Keratinocyte (primary cell): ENCODE results near the gene DRD3. TPM values are rescaled to one million over a fixed set of nuclear protein-coding genes. Genes with fewer than 3 reads are reported as not detected.

Experiments used
- DNase-seq: peaks from one replicate; pipeline ENCODE4 v3.0.0-alpha.2; 2011; ENCODE audit warnings: low read depth, missing footprints, low spot score
- FAIRE-seq: peaks from 2 replicates; lab custom pipeline; 2011; peaks lifted over from hg19 to GRCh38; lab: Jason Lieb, UNC
- H2AFZ ChIP-seq: 2 replicates; pipeline ENCODE4 v1.6.0; 2012; ENCODE audit warnings: low read length, control low read depth, inconsistent platforms; ENCODE audit not compliant: control insufficient read depth
- H3K27ac ChIP-seq: 2 replicates; pipeline ENCODE4 v1.5.1; 2011; ENCODE audit warnings: low read length; ENCODE audit not compliant: control insufficient read depth, insufficient read depth
- H3K27me3 ChIP-seq: 3 replicates; pipeline ENCODE4 v1.6.0; 2011; ENCODE audit warnings: low read length; ENCODE audit not compliant: control insufficient read depth, insufficient read depth; ENCODE audit errors: extremely low read depth
- H3K36me3 ChIP-seq, 2 experiments: 2 replicates in 1 of 2; 3 replicates in 1 of 2; pipeline ENCODE4 v1.5.1; 2011; ENCODE audit warnings: low read length in 2 of 2, mild to moderate bottlenecking in 1 of 2; ENCODE audit not compliant: control insufficient read depth in 2 of 2, insufficient read depth in 2 of 2; ENCODE audit errors: extremely low read depth in 1 of 2
- H3K4me1 ChIP-seq: 3 replicates; pipeline ENCODE4 v1.5.1; 2011; ENCODE audit warnings: low read length; ENCODE audit not compliant: control insufficient read depth, insufficient read depth; ENCODE audit errors: extremely low read depth
- H3K4me2 ChIP-seq: 3 replicates; pipeline ENCODE4 v1.6.0; 2011; ENCODE audit warnings: low read depth, low read length; ENCODE audit not compliant: control insufficient read depth, insufficient read depth; ENCODE audit errors: extremely low read depth
- H3K4me3 ChIP-seq, 3 experiments: fragments of 200-600 bp in 1 of 3; sonication (generic) in 1 of 3; 2 replicates in 2 of 3; 3 replicates in 1 of 3; pipeline ENCODE4 v1.5.1; 2011 to 2016; ENCODE audit warnings: low read length in 3 of 3, mild to moderate bottlenecking in 3 of 3, control low read depth in 2 of 3, inconsistent platforms in 1 of 3, low read depth in 1 of 3, mixed read lengths in 1 of 3, mixed run types in 1 of 3, moderate library complexity in 1 of 3; ENCODE audit not compliant: control insufficient read depth in 2 of 3, insufficient read depth in 2 of 3; ENCODE audit errors: extremely low read depth in 1 of 3
- H3K79me2 ChIP-seq: 2 replicates; pipeline ENCODE4 v1.6.0; 2012; ENCODE audit warnings: low read length; ENCODE audit not compliant: control insufficient read depth, insufficient read depth
- H3K9ac ChIP-seq: 3 replicates; pipeline ENCODE4 v1.6.0; 2011; ENCODE audit warnings: low read length; ENCODE audit not compliant: control insufficient read depth, insufficient read depth; ENCODE audit errors: extremely low read depth
- H3K9me1 ChIP-seq: 3 replicates; pipeline ENCODE4 v1.6.0; 2011; ENCODE audit warnings: low read length; ENCODE audit not compliant: control insufficient read depth, insufficient read depth; ENCODE audit errors: extremely low read depth
- H3K9me3 ChIP-seq: 2 replicates; pipeline ENCODE4 v1.5.1; 2012; ENCODE audit warnings: low read depth, low read length; ENCODE audit not compliant: control insufficient read depth
- H4K20me1 ChIP-seq: 3 replicates; pipeline ENCODE4 v1.6.0; 2011; ENCODE audit warnings: low read length; ENCODE audit not compliant: control insufficient read depth, insufficient read depth; ENCODE audit errors: extremely low read depth
- EZH2 ChIP-seq: IDR thresholded peaks from one replicate; pipeline ENCODE4 v1.6.1; 2012; ENCODE audit warnings: inconsistent platforms, mild to moderate bottlenecking, low read length, moderate library complexity
- dilution Hi-C: fragments of 300-500 bp; cut with MboI; formaldehyde crosslinking; loops from one replicate; pipeline ENCODE4 v1.7.0; 2020; ENCODE audit warnings: low sequenced_read_pairs; ENCODE audit not compliant: extremely low pct_ligation_motif_present
- polyA plus RNA-seq, 5 experiments: library from polyadenylated mRNA; depleted of rRNA in 3 of 5; stranded (reverse) in 3 of 5; stranded (forward) in 1 of 5; unstranded in 1 of 5; fragments of >200 nt; gene quantifications; 1 replicate in 1 of 5; 2 replicates in 3 of 5; 3 replicates in 1 of 5; pipeline versions ENCODE4 v1.2.1 to v1.2.3, GENCODE V29; 2011 to 2012; ENCODE audit warnings: missing spikeins in 2 of 5, low read depth in 1 of 5, low replicate concordance in 1 of 5
- TF ChIP-seq, protein P1 (sequence below), 3 experiments: IDR thresholded peaks in 1 of 3; conservative IDR thresholded peaks in 1 of 3; optimal IDR thresholded peaks in 1 of 3; 2 replicates in 2 of 3; 3 replicates in 1 of 3; pipeline versions ENCODE3 to v1.5.1; 2011; ENCODE audit warnings: low read length in 3 of 3, mild to moderate bottlenecking in 3 of 3, moderate library complexity in 2 of 3, control low read depth in 1 of 3, inconsistent platforms in 1 of 3; ENCODE audit not compliant: insufficient read depth in 2 of 3; ENCODE audit errors: extremely low read depth in 1 of 3

The DRD3 gene
- polyA plus RNA-seq, 1 donor (not counting 4 experiments of a cell fraction or from before 2014, with no cell fraction given) = not detected

DNA sequence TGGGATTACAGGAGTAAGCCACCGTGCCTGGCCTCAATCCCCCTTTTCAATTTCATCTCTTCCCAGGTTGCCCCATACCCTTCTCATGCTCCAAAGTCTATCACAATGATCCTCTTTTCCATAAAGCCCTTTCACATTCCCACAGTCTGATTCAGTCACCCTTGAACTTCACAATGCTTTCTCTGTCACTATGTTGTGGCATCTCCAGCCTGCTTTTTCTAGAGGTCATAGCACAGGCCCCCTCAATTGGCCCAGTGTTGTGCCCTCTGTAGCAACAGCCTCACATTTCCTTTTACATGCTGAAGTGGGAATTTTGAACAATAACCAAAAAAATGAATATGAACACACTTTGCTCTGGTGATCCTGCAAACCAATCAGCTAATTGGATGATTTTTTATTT lies 21.5 kb downstream of the DRD3 start:
- Histone ChIP-seq H3K27ac (no peak overlapping the region), H3K9me1 (no peaks in the 10 kb centered on the region), H3K4me2 (no peak overlapping the region), H3K27me3 (peaks cover 7% of the 10 kb centered on the region), H3K9me3 (no peaks in the 10 kb centered on the region), H2AFZ (no peak overlapping the region), H3K36me3 (no peaks in the 10 kb centered on the region), H3K79me2 (no peaks in the 10 kb centered on the region), H3K4me3 (no peak overlapping the region), H4K20me1 (no peaks in the 10 kb centered on the region), H3K9ac (no peak overlapping the region), H3K4me1 (peaks cover 7% of the 10 kb centered on the region)
- dilution Hi-C loops = no loop called here
- FAIRE-seq (no peak), DNase-seq (no peak)
- TF ChIP-seq, protein P1, sequence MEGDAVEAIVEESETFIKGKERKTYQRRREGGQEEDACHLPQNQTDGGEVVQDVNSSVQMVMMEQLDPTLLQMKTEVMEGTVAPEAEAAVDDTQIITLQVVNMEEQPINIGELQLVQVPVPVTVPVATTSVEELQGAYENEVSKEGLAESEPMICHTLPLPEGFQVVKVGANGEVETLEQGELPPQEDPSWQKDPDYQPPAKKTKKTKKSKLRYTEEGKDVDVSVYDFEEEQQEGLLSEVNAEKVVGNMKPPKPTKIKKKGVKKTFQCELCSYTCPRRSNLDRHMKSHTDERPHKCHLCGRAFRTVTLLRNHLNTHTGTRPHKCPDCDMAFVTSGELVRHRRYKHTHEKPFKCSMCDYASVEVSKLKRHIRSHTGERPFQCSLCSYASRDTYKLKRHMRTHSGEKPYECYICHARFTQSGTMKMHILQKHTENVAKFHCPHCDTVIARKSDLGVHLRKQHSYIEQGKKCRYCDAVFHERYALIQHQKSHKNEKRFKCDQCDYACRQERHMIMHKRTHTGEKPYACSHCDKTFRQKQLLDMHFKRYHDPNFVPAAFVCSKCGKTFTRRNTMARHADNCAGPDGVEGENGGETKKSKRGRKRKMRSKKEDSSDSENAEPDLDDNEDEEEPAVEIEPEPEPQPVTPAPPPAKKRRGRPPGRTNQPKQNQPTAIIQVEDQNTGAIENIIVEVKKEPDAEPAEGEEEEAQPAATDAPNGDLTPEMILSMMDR (optimal IDR thresholded peaks at IDR 0.05 in 1 of 3, IDR thresholded peaks at IDR 0.05 in 1 of 3, conservative IDR thresholded peaks at IDR 0.05 in 1 of 3; ENCODE audit: extremely low read depth in 1 of 3, insufficient read depth in 2 of 3, low read length in 3 of 3) = no peak
- no peak for TF ChIP-seq EZH2

DNA sequence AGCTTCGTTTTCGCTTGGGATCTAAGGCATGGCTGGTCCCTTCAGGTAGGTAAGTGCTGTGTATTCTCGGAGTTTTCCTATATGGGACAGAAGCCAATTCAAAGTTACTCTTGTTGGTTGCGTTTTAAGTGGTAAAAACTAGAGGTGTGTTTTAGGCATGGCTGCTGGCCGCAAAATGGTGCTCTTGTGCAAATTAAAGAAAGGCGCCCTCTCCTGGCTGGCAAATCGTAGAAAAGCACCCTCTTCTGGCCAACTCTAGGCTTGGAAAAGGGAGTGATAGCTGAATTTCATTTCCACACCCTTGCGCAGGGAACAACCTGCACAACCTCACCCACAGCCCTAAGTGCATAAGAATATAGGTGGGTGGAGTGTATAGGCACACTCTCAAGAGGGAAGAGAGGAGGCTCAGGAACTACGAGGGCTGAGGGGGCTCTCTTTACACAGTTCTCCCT lies 23.5 kb downstream of the DRD3 start:
- TF ChIP-seq, protein P1 (optimal IDR thresholded peaks at IDR 0.05 in 1 of 3, IDR thresholded peaks at IDR 0.05 in 1 of 3, conservative IDR thresholded peaks at IDR 0.05 in 1 of 3; ENCODE audit: extremely low read depth in 1 of 3, insufficient read depth in 2 of 3, low read length in 3 of 3) = peak; percentile 58 to 72 (median 66)
- TF ChIP-seq EZH2 = no peak
- Histone ChIP-seq H2AFZ (no peak overlapping the region), H3K9me3 (no peaks in the 10 kb centered on the region), H3K4me2 (no peak overlapping the region), H3K4me3 (no peak overlapping the region), H3K79me2 (no peaks in the 10 kb centered on the region), H3K27ac (no peak overlapping the region), H3K4me1 (peaks cover 9% of the 10 kb centered on the region), H4K20me1 (no peaks in the 10 kb centered on the region), H3K27me3 (peaks cover 12% of the 10 kb centered on the region), H3K9ac (no peak overlapping the region), H3K9me1 (no peaks in the 10 kb centered on the region), H3K36me3 (no peaks in the 10 kb centered on the region)
- DNase-seq (no peak), FAIRE-seq (no peak)
- dilution Hi-C loops = no loop called here
